Choroid plexus epithelial cell (primary cell): ENCODE measurements around the gene PRMT7.

ENCODE experiments used
- DNase-seq: peaks from one replicate; pipeline ENCODE4 v3.0.0-alpha.2; 2010; ENCODE audit warnings: low read depth
- H3K4me3 ChIP-seq: 2 replicates; pipeline ENCODE4 v1.5.1; 2011; ENCODE audit warnings: low read depth, mild to moderate bottlenecking, control low read depth, low read length, moderate library complexity
- CTCF ChIP-seq: conservative IDR thresholded peaks from 2 replicates; pipeline ENCODE4 v1.5.1; 2011; ENCODE audit warnings: low read depth, mild to moderate bottlenecking, control low read depth, inconsistent platforms, low read length, moderate library complexity

PRMT7 gene

GRCh38 chr16:68371276-68371651 lies 60.4 kb downstream of the PRMT7 start:
- H3K4me3 ChIP-seq = no peak overlapping the region
- no peak for DNase-seq
- TF ChIP-seq CTCF = no peak

GRCh38 chr16:68371706-68372380 lies 61.0 kb downstream of the PRMT7 start:
- no peak overlapping the region for H3K4me3 ChIP-seq
- no peak for DNase-seq
- no peak for TF ChIP-seq CTCF

- no peak for TF ChIP-seq CTCF
- DNase-seq = no peak
- H3K4me3 ChIP-seq = no peak overlapping the region
These were observed 61.5 kb downstream of the PRMT7 start for GRCh38 chr16:68372381-68372720.

GRCh38 chr16:68372806-68373205 lies 62.0 kb downstream of the PRMT7 start:
- TF ChIP-seq CTCF = no peak
- no peak overlapping the region for H3K4me3 ChIP-seq
- DNase-seq = no peak

GRCh38 chr16:68373528-68374245 lies 62.9 kb downstream of the PRMT7 start:
- no peak for DNase-seq
- H3K4me3 ChIP-seq = no peak overlapping the region
- TF ChIP-seq CTCF = no peak

GRCh38 chr16:68374246-68374805 lies 63.5 kb downstream of the PRMT7 start:
- no peak for DNase-seq
- TF ChIP-seq CTCF = no peak
- H3K4me3 ChIP-seq = no peak overlapping the region
